Raji (cell line): Measurements from ENCODE around the gene C1QL2.

ENCODE experiments used
- POLR2A ChIP-seq: IDR thresholded peaks from 2 replicates; pipeline ENCODE4 v1.6.1; 2011; ENCODE audit warnings: low read depth, low read length, control low read depth; ENCODE audit not compliant: insufficient read depth

Gene C1QL2

DNA sequence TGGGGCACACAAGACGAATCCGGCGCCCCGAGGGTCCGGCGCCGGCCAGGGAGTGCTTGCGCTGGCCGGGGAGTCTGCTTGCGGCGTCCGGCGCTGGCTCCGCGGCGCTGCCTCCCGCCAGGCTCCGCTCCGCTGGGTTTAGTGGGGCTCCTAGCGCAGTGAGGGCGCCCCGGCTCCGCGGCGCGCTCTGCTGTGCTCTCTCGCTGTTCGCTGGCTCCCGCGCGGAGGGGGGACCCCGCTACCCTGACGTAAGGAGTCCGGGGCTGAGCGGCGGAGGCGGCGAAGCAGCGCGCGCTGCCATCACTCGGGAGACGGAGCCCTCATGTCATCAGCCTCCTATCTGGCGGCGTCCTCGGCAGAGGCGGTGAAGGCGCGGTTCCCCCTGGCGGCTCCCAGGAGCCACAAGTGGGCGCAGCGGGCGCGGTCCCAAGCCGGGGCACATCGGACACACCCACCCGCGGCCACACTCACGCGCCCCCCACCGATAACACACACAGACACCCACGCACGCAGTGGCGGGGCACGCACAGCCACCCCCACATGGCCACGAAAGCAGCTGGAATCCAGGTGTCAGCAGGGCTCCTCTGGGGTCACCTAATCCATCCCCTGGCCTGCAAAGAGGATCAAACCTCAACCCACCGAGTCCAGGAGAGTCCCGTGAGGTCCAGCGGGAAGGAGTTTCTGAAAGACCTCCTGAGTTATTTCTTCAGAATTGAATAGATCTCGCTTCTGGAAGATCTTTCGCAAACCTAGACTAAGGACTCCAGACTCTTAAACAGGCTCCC is at the start of gene C1QL2:
Gene C1QL2 (minus strand): TSS at position 189 of the 785 bp plus-strand sequence. CDS start 482 bp downstream, outside the sequence.
- no peak for TF ChIP-seq POLR2A

DNA sequence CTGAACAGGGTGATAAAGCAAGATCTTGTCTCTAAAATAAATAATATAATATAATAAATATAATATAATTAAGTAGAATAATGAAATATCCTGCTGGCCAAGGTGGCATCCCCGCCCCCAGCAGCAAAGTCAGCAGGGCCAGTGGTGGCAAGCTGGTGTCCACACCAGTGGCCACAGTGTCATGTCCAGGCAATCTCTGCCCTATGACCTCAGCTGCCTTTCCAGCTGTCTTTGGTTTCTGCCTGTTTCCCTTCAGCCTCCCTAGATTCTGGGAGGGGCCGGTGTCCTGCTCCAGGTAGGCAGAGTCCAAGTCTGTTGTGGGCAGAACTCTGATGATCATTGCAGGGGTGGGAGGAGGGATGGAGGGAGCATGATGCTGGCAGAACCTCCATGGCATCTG is 48.9 kb upstream of the C1QL2 start:
- no peak for TF ChIP-seq POLR2A

DNA sequence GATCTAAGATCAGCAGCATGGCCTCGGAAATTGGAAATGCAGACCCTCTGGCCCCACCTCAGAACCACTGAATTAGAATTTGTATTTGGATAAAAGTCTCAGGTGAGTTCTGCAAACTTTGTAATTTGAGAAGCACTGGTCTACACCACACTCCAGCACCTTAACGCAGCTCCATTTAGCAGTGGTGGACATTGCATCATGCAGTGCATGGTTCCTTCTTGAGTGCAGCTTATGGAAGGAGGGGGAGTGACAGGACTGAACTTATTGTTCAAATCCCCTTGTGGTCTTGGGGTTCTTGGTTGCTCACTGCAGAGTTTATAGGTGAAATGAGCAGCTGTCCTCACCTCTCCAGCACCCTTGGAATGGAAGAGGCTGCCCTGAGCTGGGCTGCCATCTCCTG is 47.6 kb upstream of the C1QL2 start:
- TF ChIP-seq POLR2A: no peak

DNA sequence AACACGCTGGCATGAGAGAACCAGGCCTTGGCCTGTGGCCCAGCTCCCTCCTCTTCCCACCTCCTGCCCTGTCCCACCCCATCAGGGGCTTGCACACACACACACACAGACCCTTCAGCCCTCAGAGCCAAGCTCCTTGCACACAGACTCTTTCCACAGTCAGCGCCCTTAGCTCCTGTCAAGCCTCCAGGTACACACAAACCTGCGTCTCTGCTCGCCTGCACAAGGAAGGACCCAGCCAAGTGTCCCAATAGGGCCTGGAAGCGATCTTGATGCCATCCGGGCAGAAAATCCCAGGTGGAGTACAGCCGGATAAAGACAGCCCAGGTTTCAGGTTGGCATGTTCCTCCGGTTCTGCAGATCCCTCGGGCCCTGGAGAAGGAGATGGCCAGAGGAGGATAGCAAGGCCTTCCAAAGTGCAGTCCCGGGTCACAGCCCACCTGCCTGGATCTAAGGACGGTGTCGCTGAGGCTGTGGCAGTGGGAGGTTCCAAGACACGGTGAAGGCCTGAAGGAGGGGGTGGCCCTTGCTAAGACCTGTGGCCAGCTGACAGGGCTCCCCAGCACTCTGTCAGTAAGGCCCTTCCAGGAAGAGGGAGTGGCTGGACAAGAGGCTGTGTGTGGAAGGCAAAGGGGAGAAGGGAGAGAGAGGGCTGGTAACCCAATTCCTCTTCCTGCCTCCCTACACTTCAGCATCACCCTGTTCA is 46.6 kb upstream of the C1QL2 start:
- no peak for TF ChIP-seq POLR2A

DNA sequence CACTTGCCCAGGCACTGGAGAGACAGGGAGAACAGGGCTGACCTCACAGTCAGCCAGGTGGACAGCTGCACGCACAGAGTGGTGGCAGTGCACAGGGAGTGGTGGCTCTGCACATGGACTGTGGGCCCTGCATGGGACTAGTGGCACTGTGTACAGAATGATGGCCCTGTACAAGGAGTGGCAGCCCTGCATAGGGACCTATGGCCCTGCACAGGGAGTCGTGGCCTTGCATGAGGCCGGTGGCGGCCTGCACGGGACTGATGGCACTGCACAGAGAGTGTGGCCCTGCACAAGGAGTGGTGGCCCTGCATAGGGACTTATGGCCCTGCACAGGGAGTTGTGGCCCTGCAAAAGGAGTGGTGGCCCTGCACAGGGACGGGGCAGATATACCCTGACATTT is 46.0 kb upstream of the C1QL2 start:
- no peak for TF ChIP-seq POLR2A

DNA sequence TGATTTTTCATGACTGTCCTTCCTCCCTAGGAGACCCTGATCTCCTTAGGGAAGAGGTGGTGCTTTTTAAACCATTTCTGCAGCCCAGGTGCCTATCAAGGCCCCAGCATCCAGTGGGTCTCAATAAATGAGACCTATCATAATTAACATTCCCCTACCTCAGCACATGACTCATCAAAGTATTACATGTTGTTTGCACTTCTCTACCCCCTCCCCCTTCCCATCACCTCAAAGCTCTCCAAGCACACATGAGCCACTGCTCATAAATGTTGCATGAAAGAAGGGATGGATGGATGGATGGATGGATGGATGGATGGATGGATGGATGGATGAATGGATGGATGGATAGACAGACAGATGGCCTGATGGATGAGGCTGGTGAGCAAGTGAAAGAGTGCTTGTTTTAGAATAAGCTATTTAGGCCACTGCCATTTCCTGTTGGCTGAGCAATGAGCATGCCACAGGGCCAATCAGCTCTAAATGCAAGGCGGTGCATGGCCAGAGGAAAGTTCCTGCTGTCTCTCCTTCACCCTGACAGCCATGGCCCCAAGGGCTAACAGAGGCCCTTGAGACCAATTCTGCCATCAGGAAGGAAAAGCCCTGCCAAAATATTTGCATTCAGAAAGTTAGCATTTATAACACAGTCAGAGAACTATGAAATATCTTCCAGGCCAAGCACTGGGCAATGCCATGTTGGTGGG is 44.2 kb upstream of the C1QL2 start:
- TF ChIP-seq POLR2A: no peak

DNA sequence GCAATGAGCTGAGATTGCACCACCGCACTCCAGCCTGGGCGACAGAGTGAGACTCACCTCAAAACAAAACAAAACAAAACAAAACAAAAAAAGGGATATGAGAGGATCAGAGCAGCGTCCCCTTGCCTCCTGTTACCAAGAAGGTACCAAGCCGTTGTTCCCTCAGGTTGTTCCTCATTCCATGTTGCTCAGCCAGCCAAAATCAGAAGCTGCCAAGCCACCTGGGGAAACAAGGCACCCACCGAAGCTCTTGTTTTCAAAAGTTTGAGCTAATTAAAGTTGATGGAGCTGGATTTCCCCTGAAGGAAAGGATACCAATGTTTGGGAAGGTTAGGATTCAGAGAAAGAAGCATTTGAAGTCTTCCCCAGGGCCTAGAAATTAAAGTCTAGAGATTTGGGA is 43.3 kb upstream of the C1QL2 start:
- TF ChIP-seq POLR2A: no peak

DNA sequence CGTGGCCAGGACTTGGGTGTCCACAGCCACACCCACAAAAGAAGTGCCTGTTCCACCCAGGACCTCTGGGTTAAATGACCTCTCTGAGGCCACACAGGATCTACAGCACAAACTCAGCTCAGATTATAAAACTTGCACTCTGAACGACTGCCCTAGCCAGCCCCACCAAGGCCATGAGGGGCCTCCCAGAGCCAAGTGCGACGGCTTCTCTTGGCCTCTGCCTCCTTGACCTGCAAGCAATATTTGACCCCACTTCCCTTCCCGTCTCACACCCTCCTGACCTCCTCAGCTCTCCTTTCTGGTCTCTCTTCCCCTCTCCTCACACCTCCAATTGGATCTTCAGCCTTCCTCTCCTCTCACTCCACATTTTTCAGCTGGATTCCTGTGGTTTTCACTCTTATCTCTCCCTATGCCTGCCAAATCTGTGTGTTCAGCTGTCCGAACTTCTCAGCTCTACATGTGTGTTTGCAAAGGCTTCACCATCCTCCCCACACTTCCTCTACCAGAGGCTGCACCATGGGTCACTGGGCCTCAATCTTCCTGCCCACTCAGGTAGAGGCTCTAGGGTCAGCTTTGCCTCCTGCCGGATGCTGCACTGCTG is 39.8 kb upstream of the C1QL2 start:
- no peak for TF ChIP-seq POLR2A

DNA sequence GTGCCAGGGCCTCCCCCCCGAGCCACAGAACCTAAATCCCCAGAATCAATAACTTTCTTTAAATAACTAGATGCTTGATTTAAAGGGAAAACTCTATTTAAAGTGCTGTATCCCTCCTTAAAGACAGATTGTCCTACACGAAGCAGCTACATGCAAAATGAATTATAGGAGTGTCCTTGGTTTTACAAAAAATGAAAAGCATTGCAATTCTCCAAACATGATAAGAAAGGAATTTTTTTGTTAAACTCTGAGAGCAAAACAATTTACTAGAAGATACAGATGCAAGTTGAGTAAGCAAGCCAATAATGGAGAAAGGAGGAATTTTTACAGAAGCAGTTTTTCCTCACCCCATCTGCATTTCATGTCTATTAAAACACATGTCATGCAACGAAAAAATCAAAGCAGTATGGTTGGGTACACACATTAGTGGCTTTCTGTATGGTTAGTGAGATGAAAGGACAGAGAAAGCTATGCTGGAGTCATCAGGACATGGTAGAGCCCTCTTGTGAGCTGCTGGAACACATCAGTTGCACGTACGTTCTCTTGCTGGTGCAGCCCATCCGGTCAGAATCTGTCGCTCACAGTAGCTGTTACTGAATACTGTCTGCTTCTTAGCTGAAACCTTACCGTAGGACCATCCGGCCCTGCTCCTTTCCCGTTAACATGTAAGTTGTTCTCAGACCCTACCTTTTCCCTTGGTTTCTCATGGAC is 39.1 kb upstream of the C1QL2 start:
- no peak for TF ChIP-seq POLR2A

DNA sequence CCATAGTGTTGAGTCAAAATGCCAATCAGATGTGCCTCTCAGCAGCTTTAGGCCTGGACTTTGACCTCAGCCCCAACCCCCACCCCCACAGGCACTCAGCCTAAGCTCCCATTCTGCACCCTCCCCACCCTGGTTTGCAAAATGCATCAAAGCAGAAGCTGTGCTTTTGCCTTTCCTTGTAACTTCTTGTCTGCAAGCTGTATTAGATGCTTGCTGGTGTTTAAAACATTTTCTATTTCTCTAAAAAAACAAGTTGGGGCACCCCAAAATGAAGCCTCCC is 38.5 kb upstream of the C1QL2 start:
- TF ChIP-seq POLR2A: no peak

DNA sequence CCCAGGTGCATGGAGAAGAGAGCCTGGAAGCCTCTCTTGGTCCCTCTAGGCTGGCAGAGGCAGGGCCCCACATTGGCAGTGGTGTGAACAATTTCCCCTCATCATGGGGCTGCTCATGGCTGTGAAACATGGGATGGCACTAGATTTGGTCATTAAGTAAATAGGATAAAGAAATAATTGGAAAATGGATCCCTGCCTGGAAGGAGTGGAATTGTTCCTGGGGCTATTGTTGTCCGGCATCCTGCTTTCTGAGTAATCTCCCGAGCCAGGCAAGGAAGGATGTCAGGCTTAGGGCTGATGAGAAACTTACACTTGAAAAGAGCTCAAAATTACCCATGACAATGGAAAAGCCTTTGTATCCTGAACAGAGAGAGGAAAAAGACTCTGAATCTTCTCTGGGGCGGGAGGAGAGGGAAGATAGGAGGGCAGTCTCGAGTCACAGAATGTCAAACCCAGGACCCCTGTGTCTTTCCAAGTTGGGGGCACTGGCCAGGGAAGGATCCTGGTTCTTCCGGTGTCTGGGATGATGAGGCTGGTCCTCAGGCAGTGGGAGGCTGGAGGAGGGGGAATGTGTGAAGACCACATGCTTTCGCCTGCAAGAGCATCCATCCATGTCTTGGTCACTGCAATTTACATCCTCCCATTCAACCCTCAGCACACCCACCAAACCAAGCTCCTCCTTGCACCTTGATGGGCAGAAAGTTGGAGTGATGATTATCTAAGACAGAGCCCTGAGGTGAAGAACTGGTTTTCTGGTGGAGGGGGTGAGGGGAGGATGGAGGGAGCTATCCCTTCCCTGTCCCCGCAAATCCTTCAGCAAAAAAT is 38.0 kb upstream of the C1QL2 start:
- no peak for TF ChIP-seq POLR2A

DNA sequence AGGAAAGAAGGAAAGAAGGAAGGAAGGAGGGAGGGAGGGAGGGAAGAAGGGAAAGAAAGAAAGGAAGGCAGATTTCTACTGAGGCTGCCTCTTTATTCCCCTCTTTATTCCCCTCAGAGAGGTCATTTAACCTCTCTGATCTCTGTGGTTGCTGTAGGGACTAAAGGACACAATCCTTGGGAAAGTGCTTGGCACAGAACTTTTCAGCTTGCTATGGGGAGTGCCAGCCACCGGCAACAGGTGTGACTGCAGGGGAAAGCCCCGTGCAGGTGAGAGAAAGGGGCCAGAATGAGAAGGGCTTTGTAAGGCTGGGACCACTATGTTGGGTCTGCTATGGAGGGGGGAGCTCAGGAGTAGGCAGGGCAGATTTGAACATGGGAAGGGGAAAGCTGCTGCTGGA is 37.3 kb upstream of the C1QL2 start:
- TF ChIP-seq POLR2A: no peak

DNA sequence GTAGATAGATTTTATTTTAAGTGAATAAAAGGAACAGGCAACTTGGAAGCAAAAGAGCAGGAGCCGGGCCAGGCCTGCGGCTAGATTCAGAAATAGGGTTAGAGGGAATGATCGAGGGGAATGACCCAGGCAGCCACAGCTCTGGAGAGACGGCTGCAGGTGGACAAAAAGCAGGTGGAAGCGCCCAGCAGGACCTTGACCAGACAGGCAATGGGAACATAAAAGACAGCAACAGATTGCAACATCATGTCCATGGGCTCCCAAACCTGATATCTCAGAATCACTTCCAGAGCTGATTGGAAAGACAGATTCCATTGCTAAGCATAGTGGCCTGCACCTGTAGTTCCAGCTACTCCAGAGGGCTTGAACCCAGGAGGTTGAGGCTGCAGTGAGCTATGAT is 36.5 kb upstream of the C1QL2 start:
- no peak for TF ChIP-seq POLR2A

DNA sequence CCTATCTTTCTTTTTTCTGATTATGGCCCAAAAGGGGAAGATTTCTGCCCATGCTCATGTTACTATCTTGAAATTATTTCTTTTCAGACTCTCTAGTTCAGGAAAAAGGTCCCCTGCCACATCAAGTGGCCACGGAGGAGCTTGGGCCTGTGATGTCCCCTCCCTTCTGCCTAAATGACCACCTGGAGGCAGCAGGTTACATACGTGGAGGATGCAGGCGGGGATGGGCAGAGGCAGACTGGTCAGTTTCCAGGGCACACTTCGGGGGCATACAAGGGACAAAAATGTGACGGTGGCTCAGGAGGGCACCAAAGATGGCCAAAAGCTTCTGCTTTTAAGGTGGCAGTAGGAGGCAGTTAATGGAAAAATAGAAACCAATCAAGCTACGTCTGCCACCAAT is 34.3 kb upstream of the C1QL2 start:
- TF ChIP-seq POLR2A: no peak
